Uterus (tissue), 2 donors: ENCODE measurements around the gene VPS37C.

ENCODE experiments used
- CTCF ChIP-seq, 4 experiments: fragments of 200-600 bp in 2 of 4; fragments of 450-650 bp in 2 of 4; sonication (generic) in 2 of 4; IDR thresholded peaks; one replicate each; pipeline ENCODE4 v1.5.1; 2016 to 2019; ENCODE audit warnings: antibody characterized with exemption in 4 of 4, mild to moderate bottlenecking in 2 of 4, moderate library complexity in 1 of 4
- POLR2A ChIP-seq, 2 donors: fragments of 450-650 bp; IDR thresholded peaks; one replicate each; pipeline ENCODE4 v1.6.1; 2016; ENCODE audit warnings: antibody characterized with exemption in 2 of 2, mild to moderate bottlenecking in 1 of 2, moderate library complexity in 1 of 2

- no peak for TF ChIP-seq CTCF (IDR thresholded peaks at IDR 0.05)
- no peak for TF ChIP-seq POLR2A (IDR thresholded peaks at IDR 0.05)
These were observed 13.7 kb upstream of the VPS37C start for GRCh38 chr11:61174949-61175348.
